PC-9 (cell line): ENCODE data around the gene LRRC37B.
"Not testable (repeated sequence)": the region's sequence is repeated elsewhere in the genome, so short reads cannot be mapped to it uniquely, and the experiment has no call there.

Experiments
- EZH2 ChIP-seq: fragments of 200-600 bp; sonication (generic); IDR thresholded peaks from 2 replicates; pipeline ENCODE4 v1.8.0; 2017; ENCODE audit warnings: antibody characterized with exemption, low read depth
- TF ChIP-seq, protein P1 (sequence below): fragments of 200-600 bp; sonication (generic); conservative IDR thresholded peaks from 2 replicates; pipeline ENCODE4 v1.6.1; 2017; ENCODE audit warnings: mixed run types, antibody characterized with exemption, mild to moderate bottlenecking, moderate library complexity

DNA sequence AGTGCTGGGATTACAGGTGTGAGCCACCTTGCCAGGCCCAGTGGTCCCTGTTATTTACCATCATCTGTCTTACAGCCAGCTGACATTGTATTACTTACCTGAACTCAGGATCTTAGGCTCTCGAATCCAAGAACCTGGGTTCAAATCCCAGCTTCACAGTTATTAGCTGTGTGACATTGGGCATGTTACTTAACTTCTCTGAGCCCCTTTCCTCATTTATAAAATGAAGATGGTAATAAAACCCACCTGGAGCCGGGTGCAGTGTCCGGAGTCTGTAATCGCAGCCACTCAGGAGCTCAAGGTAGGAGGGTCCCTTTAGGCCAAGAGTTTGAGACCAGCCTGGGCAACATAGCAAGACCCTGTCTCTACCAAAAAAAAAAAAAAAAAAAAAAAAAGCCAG lies 79.7 kb downstream of the LRRC37B start:
- TF ChIP-seq EZH2: not testable (repeated sequence)
- TF ChIP-seq, protein P1, sequence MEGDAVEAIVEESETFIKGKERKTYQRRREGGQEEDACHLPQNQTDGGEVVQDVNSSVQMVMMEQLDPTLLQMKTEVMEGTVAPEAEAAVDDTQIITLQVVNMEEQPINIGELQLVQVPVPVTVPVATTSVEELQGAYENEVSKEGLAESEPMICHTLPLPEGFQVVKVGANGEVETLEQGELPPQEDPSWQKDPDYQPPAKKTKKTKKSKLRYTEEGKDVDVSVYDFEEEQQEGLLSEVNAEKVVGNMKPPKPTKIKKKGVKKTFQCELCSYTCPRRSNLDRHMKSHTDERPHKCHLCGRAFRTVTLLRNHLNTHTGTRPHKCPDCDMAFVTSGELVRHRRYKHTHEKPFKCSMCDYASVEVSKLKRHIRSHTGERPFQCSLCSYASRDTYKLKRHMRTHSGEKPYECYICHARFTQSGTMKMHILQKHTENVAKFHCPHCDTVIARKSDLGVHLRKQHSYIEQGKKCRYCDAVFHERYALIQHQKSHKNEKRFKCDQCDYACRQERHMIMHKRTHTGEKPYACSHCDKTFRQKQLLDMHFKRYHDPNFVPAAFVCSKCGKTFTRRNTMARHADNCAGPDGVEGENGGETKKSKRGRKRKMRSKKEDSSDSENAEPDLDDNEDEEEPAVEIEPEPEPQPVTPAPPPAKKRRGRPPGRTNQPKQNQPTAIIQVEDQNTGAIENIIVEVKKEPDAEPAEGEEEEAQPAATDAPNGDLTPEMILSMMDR: not testable (repeated sequence)
